BE2C (cell line): ENCODE measurements around the gene NCOA1.
"Not testable (repeated sequence)": the region's sequence is repeated elsewhere in the genome, so short reads cannot be mapped to it uniquely, and the experiment has no call there.

ENCODE experiments used
- DNase-seq: peaks from one replicate; pipeline ENCODE4 v3.0.0-alpha.2; 2020
- H3K27me3 ChIP-seq: fragments of 250-450 bp; sonication (Bioruptor Pico); 2 replicates; pipeline ENCODE4 v1.5.1; 2020; ENCODE audit warnings: mild to moderate bottlenecking
- H3K36me3 ChIP-seq: fragments of 250-450 bp; sonication (Bioruptor Pico); 2 replicates; pipeline ENCODE4 v1.5.1; 2020; ENCODE audit warnings: mild to moderate bottlenecking
- H3K4me1 ChIP-seq: fragments of 250-450 bp; sonication (Bioruptor Pico); 2 replicates; pipeline ENCODE4 v1.5.1; 2020
- H3K4me3 ChIP-seq: 2 replicates; pipeline ENCODE4 v1.5.1; 2011; ENCODE audit warnings: low read depth, low read length
- H3K9me3 ChIP-seq: fragments of 250-450 bp; sonication (Bioruptor Pico); 2 replicates; pipeline ENCODE4 v1.5.1; 2020
- CTCF ChIP-seq: IDR thresholded peaks from 2 replicates; pipeline ENCODE4 v1.5.1; 2012; ENCODE audit warnings: mild to moderate bottlenecking, low read depth, low read length

NCOA1 gene

GRCh38 chr2:24792542-24792873 lies 301.5 kb downstream of the NCOA1 start:
- no peak for DNase-seq

DNA sequence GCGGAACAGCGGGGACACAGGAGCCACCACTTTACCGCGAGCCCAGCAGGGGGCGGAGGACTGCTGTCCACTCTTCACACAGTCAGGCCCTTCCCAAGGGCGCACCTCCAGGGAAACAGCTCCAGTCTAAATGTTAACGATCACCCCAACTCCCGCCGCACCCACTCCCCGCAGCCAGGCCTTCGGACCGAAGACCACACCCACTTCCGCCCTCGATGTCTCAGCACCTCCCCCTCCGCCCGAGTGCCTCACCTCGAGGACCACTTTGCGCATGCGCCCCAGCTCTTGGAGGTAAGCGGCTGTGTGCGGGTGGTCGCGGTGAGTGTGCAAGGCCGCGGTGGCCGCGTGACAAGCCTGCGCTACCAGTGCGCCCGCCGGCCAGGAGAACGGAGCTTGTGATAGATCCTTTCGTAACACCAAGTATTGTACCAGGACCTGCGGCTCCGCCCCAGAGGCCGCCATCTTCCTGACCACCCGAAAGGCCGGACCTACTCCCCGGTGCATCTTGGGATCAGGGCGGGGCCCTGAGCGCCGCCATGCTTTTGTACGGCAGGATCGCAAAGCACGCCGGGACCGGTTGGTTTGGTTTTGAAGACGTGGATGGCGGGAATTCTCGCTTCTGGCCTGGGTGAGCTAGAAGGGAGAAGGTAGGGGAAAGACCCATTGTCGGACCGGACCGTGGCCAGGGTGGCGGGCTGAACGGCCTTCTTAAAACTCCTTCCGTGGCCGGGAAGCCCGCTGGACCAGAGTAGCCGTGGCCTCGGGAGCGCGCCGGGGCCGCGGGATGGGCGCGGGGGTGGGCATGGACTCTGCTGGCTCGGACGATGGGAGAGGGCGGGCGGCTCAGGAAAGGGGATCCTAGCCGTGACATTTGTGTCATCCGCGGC lies 302.1 kb downstream of the NCOA1 start, which contains the start of the genes CENPO and PTRHD1:
TSS of gene CENPO (plus strand) at position 552 of the 887 bp plus-strand sequence. CDS start 495 bp downstream, outside the sequence.
TSS of gene PTRHD1 (minus strand) at position 518 of the 887 bp plus-strand sequence. CDS start at position 504, 14 bp downstream.
- peak; percentile 98 for DNase-seq
- no peaks in the 10 kb centered on the region for H3K27me3 ChIP-seq
- H3K36me3 ChIP-seq: peaks cover 30% of the 10 kb centered on the region
- H3K9me3 ChIP-seq: no peaks in the 10 kb centered on the region
- H3K4me3 ChIP-seq: peak within 1 kb of the TSS; percentile 83
- H3K4me1 ChIP-seq: no peaks in the 10 kb centered on the region
- TF ChIP-seq CTCF: peak; percentile 64

More at GRCh38 chr2:24792542-24792873, 301.5 kb downstream of the NCOA1 start:
- TF ChIP-seq CTCF: no peak
- Histone ChIP-seq H3K36me3 (peaks cover 24% of the 10 kb centered on the region), H3K4me1 (no peaks in the 10 kb centered on the region), H3K9me3 (no peaks in the 10 kb centered on the region), H3K27me3 (no peaks in the 10 kb centered on the region), H3K4me3 (peak overlapping the region; percentile 83)

GRCh38 chr2:24793761-24794435 lies 302.8 kb downstream of the NCOA1 start:
- Histone ChIP-seq H3K36me3 (peaks cover 33% of the 10 kb centered on the region), H3K9me3 (no peaks in the 10 kb centered on the region), H3K4me3 (peak overlapping the region; percentile 83), H3K4me1 (no peaks in the 10 kb centered on the region), H3K27me3 (no peaks in the 10 kb centered on the region)
- peak; percentile 65 for DNase-seq
- no peak for TF ChIP-seq CTCF

DNA sequence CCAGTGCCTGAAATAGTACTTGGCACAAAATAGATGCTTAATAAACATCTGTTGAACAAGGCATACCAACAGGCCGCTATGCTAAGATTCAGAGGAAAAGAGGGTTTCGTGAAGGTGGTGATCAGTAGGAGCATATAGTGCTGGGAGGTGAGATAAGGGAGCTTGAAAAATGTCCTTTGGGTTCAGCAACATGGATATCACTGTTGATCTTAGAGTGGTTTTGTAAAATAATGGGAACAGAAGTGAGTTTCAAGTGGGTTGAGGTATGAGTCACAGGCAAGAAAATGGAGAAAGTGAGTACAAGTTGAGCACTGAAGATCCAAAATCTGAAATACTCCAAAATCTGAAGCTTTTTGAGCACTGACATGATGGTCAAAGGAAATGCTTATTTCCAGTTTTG lies 306.6 kb downstream of the NCOA1 start:
- H3K27me3 ChIP-seq: no peaks in the 10 kb centered on the region
- peaks cover 54% of the 10 kb centered on the region for H3K36me3 ChIP-seq
- no peak overlapping the region for H3K4me3 ChIP-seq
- H3K9me3 ChIP-seq: no peaks in the 10 kb centered on the region; the same call in 1 of the 2 replicates
- H3K4me1 ChIP-seq: no peaks in the 10 kb centered on the region
- TF ChIP-seq CTCF: no peak
- no peak for DNase-seq

- DNase-seq, H3K27me3 ChIP-seq, H3K4me1 ChIP-seq, H3K9me3 ChIP-seq, H3K4me3 ChIP-seq: not testable (repeated sequence)
- peaks cover 50% of the 10 kb centered on the region for H3K36me3 ChIP-seq
Measured at GRCh38 chr2:24800487-24800886, 309.4 kb downstream of the NCOA1 start.

DNA sequence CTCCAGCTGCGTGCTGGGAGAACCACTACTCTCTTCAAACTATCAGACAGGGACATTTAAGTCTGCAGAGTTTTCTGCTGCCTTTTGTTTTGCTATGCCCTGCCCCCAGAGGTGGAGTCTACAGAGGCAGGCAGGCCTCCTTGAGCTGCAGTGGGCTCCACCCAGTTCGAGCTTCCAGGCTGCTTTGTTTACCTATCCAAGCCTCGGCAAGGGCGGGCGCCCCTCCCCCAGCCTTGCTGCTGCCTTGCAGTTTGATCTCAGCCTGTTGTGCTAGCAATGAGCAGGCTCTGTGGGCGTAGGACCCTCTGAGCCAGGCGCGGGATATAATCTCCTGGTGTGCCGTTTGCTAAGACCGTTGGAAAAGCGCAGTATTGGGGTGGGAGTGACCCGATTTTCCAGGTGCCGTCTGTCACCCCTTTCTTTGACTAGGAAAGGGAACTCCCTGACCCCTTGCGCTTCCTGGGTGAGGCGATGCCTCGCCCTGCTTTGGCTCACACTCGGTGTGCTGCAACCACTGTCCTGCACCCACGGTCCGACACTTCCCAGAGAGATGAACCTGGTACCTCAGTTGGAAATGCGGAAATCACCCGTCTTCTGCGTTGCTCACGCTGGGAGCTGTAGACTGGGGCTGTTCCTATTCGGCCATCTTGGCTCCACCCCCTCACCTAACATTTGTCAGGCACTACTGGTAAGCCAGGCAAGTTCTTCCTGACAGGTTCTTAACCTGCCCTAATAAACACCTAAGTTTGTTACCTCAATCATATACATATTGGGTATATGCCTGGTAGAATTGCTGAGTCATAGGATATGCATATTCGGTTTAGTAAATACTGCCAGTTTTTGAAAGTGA lies 315.0 kb downstream of the NCOA1 start:
- peaks cover 26% of the 10 kb centered on the region for H3K36me3 ChIP-seq
- not testable (repeated sequence) for DNase-seq, H3K4me3 ChIP-seq, H3K9me3 ChIP-seq, H3K27me3 ChIP-seq, H3K4me1 ChIP-seq
